IPS-NIHi7 (cell line): ENCODE results near the gene CNTN1.

Experiments
- DNase-seq: peaks from one replicate; pipeline ENCODE4 v3.0.0; 2012; ENCODE audit warnings: mixed read lengths; ENCODE audit errors: extremely low spot score

The CNTN1 gene

GRCh38 chr12:41106315-41106714 lies 414.1 kb downstream of the CNTN1 start:
- DNase-seq = no peak

GRCh38 chr12:41108032-41108431 lies 415.8 kb downstream of the CNTN1 start:
- no peak for DNase-seq

GRCh38 chr12:41112903-41113302 lies 420.7 kb downstream of the CNTN1 start:
- DNase-seq = no peak

- no peak for DNase-seq
These were observed 428.0 kb downstream of the CNTN1 start for GRCh38 chr12:41120211-41120610.

- DNase-seq = no peak
These were observed 429.1 kb downstream of the CNTN1 start for GRCh38 chr12:41121374-41121773.
